CD4-positive, alpha-beta T cell (primary cell): ENCODE data around the gene TPD52L1. TPM values are rescaled to one million over a fixed set of nuclear protein-coding genes. Genes with fewer than 3 reads are reported as not detected.
"Not testable (repeated sequence)": the region's sequence is repeated elsewhere in the genome, so short reads cannot be mapped to it uniquely, and the experiment has no call there.

ENCODE experiments used
- ATAC-seq: fragments of 200-7000 bp; cut with Tn5 transposase; one replicate; pipeline ENCODE4 v1.10.0; 2022; ENCODE audit warnings: mild to moderate bottlenecking; ENCODE audit not compliant: poor library complexity
- CTCF ChIA-PET: fragments of 350-600 bp; sonication (Branson Sonifier 250); formaldehyde crosslinking; loops from one replicate; lab custom pipeline; 2021; ENCODE audit warnings: antibody characterized with exemption, inconsistent platforms; lab: Charles Lee
- POLR2A ChIA-PET: fragments of 350-600 bp; sonication (Branson Sonifier 250); formaldehyde crosslinking; loops from one replicate; lab custom pipeline; 2021; ENCODE audit warnings: antibody characterized with exemption, inconsistent platforms; lab: Charles Lee
- DNase-seq, 14 experiments: peaks; one replicate each; pipeline ENCODE4 v3.0.0-alpha.2; 2013 to 2020; ENCODE audit warnings: mixed read lengths in 2 of 14
- H3K27ac ChIP-seq, 2 donors: one replicate each; pipeline versions ENCODE4 v1.5.1 to v1.7.0; 2013; ENCODE audit warnings: low read length in 2 of 2, low read depth in 1 of 2, mild to moderate bottlenecking in 1 of 2
- H3K27me3 ChIP-seq, 2 experiments: 1 replicate in 1 of 2; 2 replicates in 1 of 2; pipeline versions ENCODE4 v1.6.1 to v1.7.0; 2013; ENCODE audit warnings: low read length in 2 of 2, control low read depth in 1 of 2, mild to moderate bottlenecking in 1 of 2, moderate library complexity in 1 of 2; ENCODE audit not compliant: insufficient read depth in 2 of 2, control insufficient read depth in 1 of 2
- H3K36me3 ChIP-seq: one replicate; pipeline ENCODE4 v1.6.1; 2013; ENCODE audit warnings: low read length, control low read depth; ENCODE audit not compliant: insufficient read depth
- H3K4me1 ChIP-seq: one replicate; pipeline ENCODE4 v1.6.1; 2013; ENCODE audit warnings: low read length, control low read depth; ENCODE audit not compliant: insufficient read depth
- H3K4me3 ChIP-seq: one replicate; pipeline ENCODE4 v1.5.1; 2013; ENCODE audit warnings: mild to moderate bottlenecking, low read length, moderate library complexity
- H3K9me3 ChIP-seq, 2 experiments: 1 replicate in 1 of 2; 2 replicates in 1 of 2; pipeline versions ENCODE4 v1.6.1 to v1.7.0; 2013; ENCODE audit warnings: low read length in 2 of 2, mild to moderate bottlenecking in 2 of 2, control low read depth in 1 of 2, moderate library complexity in 1 of 2; ENCODE audit not compliant: control insufficient read depth in 1 of 2, insufficient read depth in 1 of 2
- H3K27ac Mint-ChIP-seq: one replicate; pipeline ENCODE4 v1.8.0; 2020; ENCODE audit warnings: mixed read lengths
- H3K27me3 Mint-ChIP-seq: one replicate; pipeline ENCODE4 v1.8.0; 2021; ENCODE audit warnings: mixed read lengths
- H3K36me3 Mint-ChIP-seq: one replicate; pipeline ENCODE4 v1.8.0; 2021; ENCODE audit warnings: low read depth, mixed read lengths
- H3K4me1 Mint-ChIP-seq: one replicate; pipeline ENCODE4 v1.8.0; 2021; ENCODE audit warnings: low read depth, mixed read lengths
- H3K4me3 Mint-ChIP-seq: one replicate; pipeline ENCODE4 v1.8.0; 2020; ENCODE audit warnings: mild to moderate bottlenecking, mixed read lengths
- H3K9me3 Mint-ChIP-seq: one replicate; pipeline ENCODE4 v1.8.0; 2020; ENCODE audit warnings: mixed read lengths
- CTCF ChIP-seq: fragments of 200-600 bp; IDR thresholded peaks from one replicate; pipeline ENCODE4 v1.8.0; 2022; ENCODE audit warnings: antibody characterized with exemption, mild to moderate bottlenecking
- intact Hi-C, 2 experiments: fragments of 100-400 bp; cut with DNase I in 1 of 2; cut with micrococcal nuclease in 1 of 2; formaldehyde crosslinking; loops; one replicate each; pipeline versions ENCODE4 v1.15.1 to v1.9.0; 2023 to 2025; cut with DNase I, micrococcal nuclease
- total RNA-seq, 174 experiments: library from RNA in 2 of 174; stranded (reverse) in 2 of 174; gene quantifications; one replicate each; pipeline ENCODE4 v1.2.3 and lab custom pipeline; 2021 to 2026

TPD52L1 gene
- total RNA-seq, 2 experiments from 2014 or later: not detected

- Mint-ChIP-seq H3K4me1 (peaks cover 6% of the 10 kb centered on the region), H3K9me3 (peaks cover 2% of the 10 kb centered on the region), H3K27me3 (peaks cover 43% of the 10 kb centered on the region), H3K27ac (no peak overlapping the region), H3K36me3 (no peaks in the 10 kb centered on the region), H3K4me3 (no peak overlapping the region)
- H3K36me3 ChIP-seq: no peaks in the 10 kb centered on the region
- no peak for DNase-seq
- H3K9me3 ChIP-seq: peaks cover 0 to 9% of the 10 kb centered on the region in 2 experiments
- CTCF ChIA-PET: no interaction called here
- intact Hi-C loops: no loop called here
- POLR2A ChIA-PET: no interaction called here
- no peak for ATAC-seq
- no peak overlapping the region for H3K27ac ChIP-seq
- no peak overlapping the region for H3K4me3 ChIP-seq
- TF ChIP-seq CTCF: no peak
- peaks cover 0 to 21% of the 10 kb centered on the region in 2 experiments for H3K27me3 ChIP-seq
- peaks cover 16% of the 10 kb centered on the region for H3K4me1 ChIP-seq
These were observed 4.2 kb downstream of the TPD52L1 start for GRCh38 chr6:125157725-125158124.

- intact Hi-C loops, H3K4me1 Mint-ChIP-seq, ATAC-seq, H3K4me3 ChIP-seq, H3K27me3 ChIP-seq, H3K27ac ChIP-seq, H3K36me3 Mint-ChIP-seq, H3K9me3 ChIP-seq, H3K4me1 ChIP-seq, H3K9me3 Mint-ChIP-seq, H3K36me3 ChIP-seq, POLR2A ChIA-PET, H3K27ac Mint-ChIP-seq, H3K4me3 Mint-ChIP-seq, DNase-seq: not testable (repeated sequence)
- H3K27me3 Mint-ChIP-seq: peaks cover 19% of the 10 kb centered on the region
- CTCF ChIA-PET: interaction anchor here (1.1 kb wide), 2 partner anchors 10 to 12 kb away, joined by 3 read pairs; partner anchors contain the start of gene TPD52L1
These were observed 9.8 kb downstream of the TPD52L1 start for GRCh38 chr6:125163339-125163738.

- no peak for DNase-seq
- POLR2A ChIA-PET: no interaction called here
- Histone ChIP-seq H3K27ac (no peak overlapping the region), H3K9me3 (no peaks in the 10 kb centered on the region), H3K27me3 (peaks cover 0 to 5% of the 10 kb centered on the region in 2 experiments), H3K36me3 (no peaks in the 10 kb centered on the region), H3K4me1 (no peaks in the 10 kb centered on the region), H3K4me3 (no peak overlapping the region)
- Mint-ChIP-seq H3K4me1 (no peaks in the 10 kb centered on the region), H3K4me3 (no peak overlapping the region), H3K27ac (no peak overlapping the region), H3K27me3 (peaks cover 20% of the 10 kb centered on the region), H3K36me3 (no peaks in the 10 kb centered on the region), H3K9me3 (peaks cover 2% of the 10 kb centered on the region)
- TF ChIP-seq CTCF: no peak
- ATAC-seq: no peak
- CTCF ChIA-PET: interaction anchor here (1.1 kb wide), 1 partner anchor 10 kb away, joined by 3 read pairs; the partner anchor contains the start of gene TPD52L1
- intact Hi-C loops: no loop called here
These were observed 10.2 kb downstream of the TPD52L1 start for GRCh38 chr6:125163811-125164210.

- Histone ChIP-seq H3K27ac (no peak overlapping the region), H3K4me3 (no peak overlapping the region), H3K27me3 (peaks cover 0 to 5% of the 10 kb centered on the region in 2 experiments), H3K9me3 (no peaks in the 10 kb centered on the region), H3K4me1 (no peaks in the 10 kb centered on the region), H3K36me3 (no peaks in the 10 kb centered on the region)
- ATAC-seq (no peak), DNase-seq (no peak)
- peaks cover 2% of the 10 kb centered on the region for H3K9me3 Mint-ChIP-seq
- CTCF ChIA-PET: no interaction called here
- POLR2A ChIA-PET: no interaction called here
- H3K27ac Mint-ChIP-seq: no peak overlapping the region
- no peaks in the 10 kb centered on the region for H3K36me3 Mint-ChIP-seq
- H3K4me3 Mint-ChIP-seq: no peak overlapping the region
- intact Hi-C loops: no loop called here
- peaks cover 24% of the 10 kb centered on the region for H3K27me3 Mint-ChIP-seq
- H3K4me1 Mint-ChIP-seq: no peaks in the 10 kb centered on the region
- no peak for TF ChIP-seq CTCF
These were observed 11.1 kb downstream of the TPD52L1 start for GRCh38 chr6:125164696-125165095.
